GM19023 (cell line): ENCODE results near the gene ACSM4.
"Not testable (repeated sequence)": the region's sequence is repeated elsewhere in the genome, so short reads cannot be mapped to it uniquely, and the experiment has no call there.

Source experiments
- ATAC-seq: cut with Tn5 transposase; IDR thresholded peaks from one replicate; pipeline ENCODE4 v1.9.1; 2021; ENCODE audit warnings: mild to moderate bottlenecking, moderate library complexity; ENCODE audit not compliant: unreplicated experiment

ACSM4 gene

GRCh38 chr12:7303772-7304171 is at the start of gene ACSM4:
TSS of gene ACSM4 (plus strand) at chr12:7304072. CDS start at chr12:7304332, 260 bp downstream.
- no peak for ATAC-seq

GRCh38 chr12:7259060-7259459 is 44.8 kb upstream of the ACSM4 start:
- no peak for ATAC-seq

GRCh38 chr12:7264538-7264937 is 39.3 kb upstream of the ACSM4 start:
- no peak for ATAC-seq

- no peak for ATAC-seq
These were observed 38.6 kb upstream of the ACSM4 start for GRCh38 chr12:7265251-7265650.

GRCh38 chr12:7269273-7269672 is 34.6 kb upstream of the ACSM4 start:
- no peak for ATAC-seq

- no peak for ATAC-seq
These were observed 31.9 kb upstream of the ACSM4 start for GRCh38 chr12:7271893-7272514.

GRCh38 chr12:7275482-7275881 is 28.4 kb upstream of the ACSM4 start:
- ATAC-seq, result not testable (repeated sequence)

- no peak for ATAC-seq
These were observed 21.0 kb upstream of the ACSM4 start for GRCh38 chr12:7282844-7283243.

- no peak for ATAC-seq
These were observed 14.1 kb upstream of the ACSM4 start for GRCh38 chr12:7289743-7290142.

- not testable (repeated sequence) for ATAC-seq
These were observed 13.3 kb upstream of the ACSM4 start for GRCh38 chr12:7290588-7290987.

- ATAC-seq, result no peak
These were observed 11.6 kb upstream of the ACSM4 start for GRCh38 chr12:7292300-7292699.

GRCh38 chr12:7293670-7294069 is 10.2 kb upstream of the ACSM4 start:
- no peak for ATAC-seq

- ATAC-seq, result no peak
These were observed 8.3 kb upstream of the ACSM4 start for GRCh38 chr12:7295529-7295928.

GRCh38 chr12:7297865-7298264 is 6.0 kb upstream of the ACSM4 start:
- ATAC-seq, result no peak

- ATAC-seq, result no peak
These were observed 1.4 kb upstream of the ACSM4 start for GRCh38 chr12:7302266-7302986.

- no peak for ATAC-seq
These were observed 642 bp upstream of the ACSM4 start for GRCh38 chr12:7303230-7303629.

- ATAC-seq, result no peak
These were observed 584 bp downstream of the ACSM4 start for GRCh38 chr12:7304456-7304855.

GRCh38 chr12:7310070-7310469 is 6.2 kb downstream of the ACSM4 start:
- no peak for ATAC-seq

- ATAC-seq, result no peak
These were observed 16.1 kb downstream of the ACSM4 start for GRCh38 chr12:7319930-7320329.

GRCh38 chr12:7321624-7322023 is 17.8 kb downstream of the ACSM4 start:
- no peak for ATAC-seq

- ATAC-seq, result no peak
These were observed 18.7 kb downstream of the ACSM4 start for GRCh38 chr12:7322599-7322998.

- ATAC-seq, result no peak
These were observed 20.3 kb downstream of the ACSM4 start for GRCh38 chr12:7324176-7324575.

- no peak for ATAC-seq
These were observed 24.0 kb downstream of the ACSM4 start for GRCh38 chr12:7327918-7328317.
